Astrocyte of the cerebellum (primary cell): ENCODE results near the gene MPP1.

Experiments used
- DNase-seq: peaks from one replicate; pipeline ENCODE4 v3.0.0-alpha.2; 2011; ENCODE audit warnings: low read depth
- H3K4me3 ChIP-seq: 2 replicates; pipeline ENCODE4 v1.5.1; 2011; ENCODE audit warnings: mild to moderate bottlenecking, low read depth, low read length, moderate library complexity
- CTCF ChIP-seq: IDR thresholded peaks from 2 replicates; pipeline ENCODE4 v1.5.1; 2012; ENCODE audit warnings: low read length, low read depth, moderate library complexity, mild to moderate bottlenecking; ENCODE audit errors: missing control alignments
- in situ Hi-C: cut with HindIII; loops from 2 replicates; pipeline ENCODE4 v1.10.0; 2017; ENCODE audit warnings: low sequenced_read_pairs

The MPP1 gene

GRCh38 chrX:154812341-154813101 is 7.2 kb upstream of the MPP1 start:
- in situ Hi-C loops, result no loop called here
- TF ChIP-seq CTCF, result no peak

GRCh38 chrX:154809939-154810665 is 4.8 kb upstream of the MPP1 start:
- DNase-seq, result no peak
- no peak overlapping the region for H3K4me3 ChIP-seq
- in situ Hi-C loops, result no loop called here
- no peak for TF ChIP-seq CTCF

More at GRCh38 chrX:154812341-154813101, 7.2 kb upstream of the MPP1 start:
- no peak overlapping the region for H3K4me3 ChIP-seq
- DNase-seq, result no peak

GRCh38 chrX:154806837-154807501 is 1.7 kb upstream of the MPP1 start:
- no peak overlapping the region for H3K4me3 ChIP-seq
- in situ Hi-C loops, result no loop called here
- no peak for DNase-seq
- no peak for TF ChIP-seq CTCF

GRCh38 chrX:154805696-154806091 is 409 bp upstream of the MPP1 start:
- no peak for TF ChIP-seq CTCF
- DNase-seq, result peak; percentile 22
- in situ Hi-C loops, result no loop called here
- H3K4me3 ChIP-seq, result peak overlapping the region; percentile 59

GRCh38 chrX:154804261-154804956 is 876 bp downstream of the MPP1 start:
- in situ Hi-C loops, result no loop called here
- TF ChIP-seq CTCF, result no peak
- peak overlapping the region; percentile 59 for H3K4me3 ChIP-seq
- DNase-seq, result no peak

GRCh38 chrX:154802947-154803346 is 2.3 kb downstream of the MPP1 start:
- TF ChIP-seq CTCF, result no peak
- DNase-seq, result no peak
- no peak overlapping the region for H3K4me3 ChIP-seq
- in situ Hi-C loops, result no loop called here
